GM12874 (cell line): ENCODE measurements around the gene POLK.

Experiments
- CTCF ChIP-seq: IDR thresholded peaks from 2 replicates; pipeline ENCODE4 v1.5.1; 2011; ENCODE audit warnings: low read depth, mild to moderate bottlenecking, control low read depth, low read length, moderate library complexity; ENCODE audit not compliant: insufficient read depth

Gene POLK

DNA sequence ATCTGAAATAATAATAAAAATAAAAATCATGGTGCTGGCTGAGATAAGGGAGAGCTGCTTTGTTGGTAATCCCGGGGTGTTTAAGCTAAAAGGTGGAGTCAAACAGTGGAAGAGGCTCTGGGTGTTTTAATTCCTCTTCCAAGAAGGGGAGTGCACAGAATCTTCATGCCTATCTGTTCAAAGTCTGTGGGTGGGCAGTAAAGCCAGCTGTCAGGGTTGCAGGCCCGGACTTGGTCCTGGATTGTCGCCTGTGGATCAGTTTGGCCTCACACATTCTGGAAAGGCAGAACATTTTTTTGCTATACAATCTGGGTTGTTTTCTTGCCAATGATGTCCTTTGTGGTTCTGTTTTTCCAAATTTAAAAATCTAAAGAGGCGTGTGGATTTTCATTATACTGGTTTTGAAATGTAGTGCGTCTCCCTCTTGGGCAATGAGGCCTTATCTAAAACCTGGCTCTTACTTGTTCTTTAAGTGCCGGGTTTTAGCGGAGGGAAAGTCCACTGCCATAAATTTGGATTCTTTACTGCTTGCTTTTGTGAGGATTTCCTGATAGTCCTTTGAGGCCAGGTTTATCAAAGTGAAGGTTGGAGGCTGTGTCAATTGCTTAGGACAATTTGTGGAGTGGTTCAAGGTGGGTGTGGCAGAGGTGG is 105.4 kb downstream of the POLK start:
- TF ChIP-seq CTCF, result no peak

DNA sequence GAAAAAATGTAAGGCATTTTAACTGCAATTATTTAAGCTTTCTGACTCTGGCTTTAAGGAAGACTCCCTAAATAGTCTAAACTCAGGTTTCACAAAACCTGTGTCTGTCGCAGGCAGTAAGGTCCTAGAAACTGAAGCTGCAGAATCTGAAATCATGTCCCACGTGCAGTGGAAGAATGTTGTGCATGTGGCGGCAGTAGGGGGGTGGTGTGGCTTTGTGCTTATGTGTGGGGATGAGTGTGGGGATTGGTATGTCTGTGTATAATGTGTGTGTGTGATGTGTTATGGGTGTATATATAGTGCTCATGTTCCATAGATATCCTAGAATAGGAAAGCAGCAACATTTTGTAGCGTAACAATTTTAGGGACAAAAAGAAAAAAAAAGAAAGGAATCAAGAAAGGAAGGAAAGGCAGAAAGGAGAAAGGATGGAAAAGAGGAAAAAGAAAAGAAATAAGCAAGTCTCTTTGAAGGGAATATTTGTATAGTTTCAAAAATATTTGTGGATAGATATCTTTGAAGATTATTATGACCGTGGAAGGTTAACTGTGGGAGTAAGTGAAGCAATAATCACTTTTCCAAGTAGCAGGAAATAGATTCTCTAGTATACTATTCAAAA is 106.2 kb downstream of the POLK start:
- no peak for TF ChIP-seq CTCF

- no peak for TF ChIP-seq CTCF
These were observed 108.7 kb downstream of the POLK start for GRCh38 chr5:75620184-75620959.

GRCh38 chr5:75622564-75622963 is 110.9 kb downstream of the POLK start:
- no peak for TF ChIP-seq CTCF

DNA sequence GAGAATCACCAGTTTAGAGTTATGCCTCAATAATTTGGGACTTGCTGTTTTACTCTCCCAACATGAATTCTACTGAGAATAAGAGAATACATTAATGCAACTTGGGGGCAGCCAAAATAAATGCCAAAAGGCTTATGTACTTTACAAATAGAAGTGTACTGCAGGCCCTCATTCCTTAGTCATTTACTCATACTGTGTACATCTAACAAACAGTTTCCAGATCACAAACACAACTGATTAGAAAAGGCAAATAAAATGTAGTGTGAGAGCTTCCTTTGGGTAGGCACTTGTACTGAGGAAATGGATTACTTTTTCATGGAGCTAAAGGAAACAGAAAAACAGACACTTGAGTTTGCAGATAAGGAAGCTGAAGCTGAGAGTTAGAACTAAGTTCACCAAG is 112.2 kb downstream of the POLK start:
- TF ChIP-seq CTCF, result no peak

DNA sequence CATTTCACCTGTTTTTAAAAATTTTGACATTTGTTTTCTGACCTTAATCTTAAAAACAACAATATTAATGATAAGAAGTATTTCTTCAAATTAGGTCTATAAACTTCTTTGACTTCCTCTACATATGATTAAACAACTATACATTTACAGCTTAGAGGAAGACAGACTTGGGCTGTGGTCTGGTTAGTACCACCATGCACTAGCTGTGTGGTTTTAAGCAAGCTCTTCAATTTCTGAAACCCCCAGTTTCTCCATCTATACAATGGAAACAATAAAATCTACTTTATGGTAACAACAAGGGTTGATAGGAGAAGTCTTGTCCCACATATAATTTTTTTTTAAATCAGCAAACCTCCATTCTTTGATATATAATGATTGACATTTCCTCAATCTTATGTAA is 115.3 kb downstream of the POLK start:
- no peak for TF ChIP-seq CTCF

DNA sequence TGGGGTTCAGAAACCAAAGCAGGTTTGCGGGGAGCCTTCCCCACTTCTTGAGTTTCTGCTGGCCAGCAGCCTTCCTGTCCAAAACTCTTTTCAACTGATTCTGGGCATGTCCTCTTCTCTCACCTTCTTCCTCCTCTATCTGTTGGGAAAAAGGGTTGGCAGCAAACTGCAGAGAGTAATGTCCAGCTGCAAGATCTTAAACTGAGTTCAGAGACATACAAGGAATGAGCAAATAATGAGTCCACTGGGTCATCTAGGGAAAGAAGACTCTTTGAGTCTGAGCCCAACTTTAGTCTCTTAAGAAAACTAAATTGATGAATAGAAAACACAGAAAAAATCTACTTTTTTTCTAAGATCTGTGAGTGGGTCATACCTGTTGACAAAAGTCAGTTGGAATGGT is 116.1 kb downstream of the POLK start:
- no peak for TF ChIP-seq CTCF
